B cell (primary cell): ENCODE data around the gene XYLT1. TPM values are rescaled to one million over a fixed set of nuclear protein-coding genes. Genes with fewer than 3 reads are reported as not detected.

Source experiments
- ATAC-seq: fragments of 200-7000 bp; cut with Tn5 transposase; one replicate; pipeline ENCODE4 v1.10.0; 2021; ENCODE audit warnings: low read depth, mild to moderate bottlenecking, moderate number of reproducible peaks, moderate library complexity
- CTCF ChIA-PET: fragments of 350-600 bp; sonication (Branson Sonifier 250); formaldehyde crosslinking; loops from one replicate; lab custom pipeline; 2021; ENCODE audit warnings: antibody characterized with exemption, inconsistent platforms; lab: Charles Lee
- POLR2A ChIA-PET: fragments of 350-600 bp; sonication (Branson Sonifier 250); formaldehyde crosslinking; loops from one replicate; lab custom pipeline; 2021; ENCODE audit warnings: antibody characterized with exemption; lab: Charles Lee
- DNase-seq: peaks from one replicate; pipeline ENCODE4 v3.0.0; 2013
- H2AFZ ChIP-seq: 2 replicates; pipeline ENCODE4 v1.6.1; 2012; ENCODE audit warnings: mild to moderate bottlenecking, low read depth, low read length; ENCODE audit not compliant: insufficient read depth, poor library complexity, severe bottlenecking
- H3K27ac ChIP-seq, 2 donors: 1 replicate in 1 of 2; 2 replicates in 1 of 2; pipeline ENCODE4 v1.5.1; 2012 to 2013; ENCODE audit warnings: low read length in 2 of 2, mild to moderate bottlenecking in 2 of 2, moderate library complexity in 1 of 2
- H3K27me3 ChIP-seq, 4 experiments: fragments of 200-600 bp in 1 of 4; sonication (generic) in 1 of 4; replicated peaks in 1 of 4; 1 replicate in 2 of 4; 2 replicates in 2 of 4; pipeline versions ENCODE4 v1.6.1 to v1.7.0; 2013 to 2016; ENCODE audit warnings: low read length in 3 of 4, mild to moderate bottlenecking in 2 of 4, mixed read lengths in 1 of 4, moderate library complexity in 1 of 4; ENCODE audit not compliant: insufficient read depth in 4 of 4, control insufficient read depth in 3 of 4; ENCODE audit errors: control extremely low read depth in 1 of 4
- H3K36me3 ChIP-seq, 2 experiments: replicated peaks in 1 of 2; 1 replicate in 1 of 2; 2 replicates in 1 of 2; pipeline versions ENCODE4 v1.6.1 to v1.7.1; 2013; ENCODE audit warnings: low read length in 1 of 2; ENCODE audit not compliant: insufficient read depth in 2 of 2, control insufficient read depth in 1 of 2; ENCODE audit errors: control extremely low read depth in 1 of 2, extremely low read depth in 1 of 2
- H3K4me1 ChIP-seq, 2 donors: fragments of 200-600 bp in 1 of 2; sonication (generic) in 1 of 2; 1 replicate in 1 of 2; 2 replicates in 1 of 2; pipeline versions ENCODE4 v1.5.1 to v1.6.1; 2013 to 2017; ENCODE audit warnings: low read length in 2 of 2; ENCODE audit not compliant: control insufficient read depth in 2 of 2, insufficient read depth in 2 of 2
- H3K4me2 ChIP-seq: replicated peaks from 2 replicates; pipeline ENCODE3; 2012; ENCODE audit warnings: mild to moderate bottlenecking, low read depth, low read length; ENCODE audit not compliant: poor library complexity, severe bottlenecking
- H3K4me3 ChIP-seq, 5 experiments: fragments of 200-600 bp in 1 of 5; sonication (generic) in 1 of 5; 1 replicate in 3 of 5; 2 replicates in 2 of 5; pipeline versions ENCODE4 v1.5.1 to v1.7.0; 2011 to 2016; ENCODE audit warnings: low read length in 4 of 5, mild to moderate bottlenecking in 4 of 5, low read depth in 2 of 5, control low read depth in 1 of 5, moderate library complexity in 1 of 5; ENCODE audit not compliant: insufficient read depth in 1 of 5; ENCODE audit errors: control extremely low read depth in 1 of 5, extremely low read depth in 1 of 5
- H3K79me2 ChIP-seq: fragments of 200-600 bp; sonication (generic); one replicate; pipeline ENCODE4 v1.6.0; 2016; ENCODE audit warnings: low read length; ENCODE audit not compliant: control insufficient read depth, insufficient read depth
- H3K9ac ChIP-seq: fragments of 200-600 bp; sonication (generic); 2 replicates; pipeline ENCODE4 v1.6.1; 2017; ENCODE audit warnings: mild to moderate bottlenecking, low read length, moderate library complexity
- H3K9me3 ChIP-seq, 3 donors: one replicate each; pipeline versions ENCODE4 v1.6.1 to v1.7.1; 2013; ENCODE audit warnings: low read length in 2 of 3; ENCODE audit not compliant: control insufficient read depth in 2 of 3, insufficient read depth in 1 of 3; ENCODE audit errors: control extremely low read depth in 1 of 3
- H4K20me1 ChIP-seq: 2 replicates; pipeline ENCODE4 v1.6.0; 2012; ENCODE audit warnings: mild to moderate bottlenecking, low read length; ENCODE audit not compliant: insufficient read depth, control insufficient read depth, poor library complexity, severe bottlenecking
- H3K27ac Mint-ChIP-seq: one replicate; pipeline ENCODE4 v1.8.0; 2021; ENCODE audit warnings: mixed read lengths
- H3K27me3 Mint-ChIP-seq: one replicate; pipeline ENCODE4 v1.8.0; 2021; ENCODE audit warnings: mixed read lengths
- H3K4me1 Mint-ChIP-seq: one replicate; pipeline ENCODE4 v1.8.0; 2021; ENCODE audit warnings: mixed read lengths
- H3K4me3 Mint-ChIP-seq: one replicate; pipeline ENCODE4 v1.8.0; 2021; ENCODE audit warnings: mixed read lengths
- H3K9me3 Mint-ChIP-seq: one replicate; pipeline ENCODE4 v1.8.0; 2022; ENCODE audit warnings: mixed read lengths; ENCODE audit not compliant: insufficient read depth
- EZH2 ChIP-seq: IDR thresholded peaks from 2 replicates; pipeline ENCODE4 v1.6.1; 2012; ENCODE audit warnings: borderline replicate concordance, low read depth, mild to moderate bottlenecking, moderate library complexity, low read length; ENCODE audit not compliant: insufficient read depth, poor library complexity, severe bottlenecking
- WGBS: methylation state at CpG from one replicate; pipeline ENCODE4 v1.1.5; 2013; ENCODE audit warnings: missing lambda C conversion rate; ENCODE audit not compliant: insufficient coverage; 5-methylcytosine and 5-hydroxymethylcytosine counted together
- intact Hi-C: fragments of 100-400 bp; cut with micrococcal nuclease; formaldehyde crosslinking; loops from one replicate; pipeline ENCODE4 v1.10.0; 2022
- polyA plus RNA-seq: library from polyadenylated mRNA; depleted of rRNA; stranded (reverse); fragments of >200 nt; gene quantifications from 2 replicates; pipeline ENCODE4 v1.2.3, GENCODE V29; 2012
- total RNA-seq, 2 donors: library from RNA; stranded (reverse); fragments of 120-200 nt in 1 of 2; gene quantifications; 1 replicate in 1 of 2; 2 replicates in 1 of 2; pipeline versions ENCODE4 v1.2.3 to v1.2.4, GENCODE V29; 2013 to 2022
- TF ChIP-seq, protein P1 (sequence below): fragments of 200-600 bp; IDR thresholded peaks from one replicate; pipeline ENCODE4 v1.8.0; 2022; ENCODE audit warnings: antibody characterized with exemption, mild to moderate bottlenecking

Gene XYLT1
- total and polyA plus RNA-seq, 2 donors (not counting 1 experiment from before 2014, with no cell fraction given) = 8.7 to 59.6 TPM

DNA sequence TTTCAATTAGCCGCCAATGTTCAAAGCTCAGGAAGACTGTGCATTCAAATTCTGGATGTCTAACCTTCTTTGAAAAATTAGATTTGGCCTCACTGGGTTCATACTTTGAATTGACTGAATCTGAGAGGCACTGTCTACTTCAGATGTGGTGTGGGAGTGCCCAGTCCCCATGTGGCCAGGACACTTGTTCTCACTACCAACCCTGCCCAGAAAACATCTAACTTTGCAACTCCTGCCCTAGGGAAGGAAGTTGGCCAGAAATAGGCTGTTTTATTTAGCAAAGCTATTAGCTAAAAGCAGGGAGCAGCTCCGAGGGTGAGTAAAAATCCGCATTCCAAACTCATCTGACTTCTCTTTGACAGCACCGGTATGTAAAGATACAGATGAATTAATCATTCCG, 86.3 kb downstream of the XYLT1 start:
- Mint-ChIP-seq H3K4me1 (peaks cover 44% of the 10 kb centered on the region), H3K27me3 (no peaks in the 10 kb centered on the region), H3K27ac (no peak overlapping the region), H3K9me3 (no peaks in the 10 kb centered on the region), H3K4me3 (no peak overlapping the region)
- Histone ChIP-seq H3K27me3 (no peaks in the 10 kb centered on the region), H3K9me3 (no peaks in the 10 kb centered on the region), H3K36me3 (peaks cover 0 to 4% of the 10 kb centered on the region in 2 experiments), H3K27ac (no peak overlapping the region), H3K9ac (no peak overlapping the region), H4K20me1 (no peaks in the 10 kb centered on the region), H3K79me2 (peaks cover 87% of the 10 kb centered on the region), H3K4me2 (no peak overlapping the region), H3K4me1 (peaks cover 26 to 47% of the 10 kb centered on the region in 2 donors), H3K4me3 (no peak overlapping the region), H2AFZ (no peak overlapping the region)
- CTCF ChIA-PET = interaction anchor here (1.4 kb wide), 1 partner anchor 38 kb away, joined by 4 read pairs; no protein-coding TSS in a partner anchor
- POLR2A ChIA-PET = no interaction called here
- intact Hi-C loops = no loop called here
- WGBS = no CpG with 5 or more reads among the region's 5 CpGs
- TF ChIP-seq EZH2 = no peak
- TF ChIP-seq, protein P1, sequence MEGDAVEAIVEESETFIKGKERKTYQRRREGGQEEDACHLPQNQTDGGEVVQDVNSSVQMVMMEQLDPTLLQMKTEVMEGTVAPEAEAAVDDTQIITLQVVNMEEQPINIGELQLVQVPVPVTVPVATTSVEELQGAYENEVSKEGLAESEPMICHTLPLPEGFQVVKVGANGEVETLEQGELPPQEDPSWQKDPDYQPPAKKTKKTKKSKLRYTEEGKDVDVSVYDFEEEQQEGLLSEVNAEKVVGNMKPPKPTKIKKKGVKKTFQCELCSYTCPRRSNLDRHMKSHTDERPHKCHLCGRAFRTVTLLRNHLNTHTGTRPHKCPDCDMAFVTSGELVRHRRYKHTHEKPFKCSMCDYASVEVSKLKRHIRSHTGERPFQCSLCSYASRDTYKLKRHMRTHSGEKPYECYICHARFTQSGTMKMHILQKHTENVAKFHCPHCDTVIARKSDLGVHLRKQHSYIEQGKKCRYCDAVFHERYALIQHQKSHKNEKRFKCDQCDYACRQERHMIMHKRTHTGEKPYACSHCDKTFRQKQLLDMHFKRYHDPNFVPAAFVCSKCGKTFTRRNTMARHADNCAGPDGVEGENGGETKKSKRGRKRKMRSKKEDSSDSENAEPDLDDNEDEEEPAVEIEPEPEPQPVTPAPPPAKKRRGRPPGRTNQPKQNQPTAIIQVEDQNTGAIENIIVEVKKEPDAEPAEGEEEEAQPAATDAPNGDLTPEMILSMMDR = no peak
- ATAC-seq = no peak
- DNase-seq = no peak

GRCh38 chr16:17382949-17383863, 87.6 kb downstream of the XYLT1 start:
- DNase-seq (no peak), ATAC-seq (no peak)
- Mint-ChIP-seq H3K4me3 (peak overlapping the region; percentile 36), H3K9me3 (no peaks in the 10 kb centered on the region), H3K27me3 (no peaks in the 10 kb centered on the region), H3K4me1 (peaks cover 50% of the 10 kb centered on the region), H3K27ac (peak overlapping the region; percentile 71)
- H3K4me3 ChIP-seq = no peak overlapping the region
- H2AFZ ChIP-seq = no peak overlapping the region
- peaks cover 39 to 60% of the 10 kb centered on the region in 2 donors for H3K4me1 ChIP-seq
- H3K9ac ChIP-seq = no peak overlapping the region
- intact Hi-C loops = no loop called here
- no peaks in the 10 kb centered on the region for H4K20me1 ChIP-seq
- TF ChIP-seq EZH2 = no peak
- TF ChIP-seq, protein P1 = no peak
- peaks cover 87% of the 10 kb centered on the region for H3K79me2 ChIP-seq
- H3K4me2 ChIP-seq = peak overlapping the region; percentile 27
- POLR2A ChIA-PET = no interaction called here
- H3K27me3 ChIP-seq = no peaks in the 10 kb centered on the region
- H3K36me3 ChIP-seq = peaks cover 0 to 4% of the 10 kb centered on the region in 2 experiments
- no peak overlapping the region for H3K27ac ChIP-seq
- WGBS = 17% methylated on average over 6 of the region's 14 CpGs
- H3K9me3 ChIP-seq = no peaks in the 10 kb centered on the region
- CTCF ChIA-PET = interaction anchor here (1.4 kb wide), 2 partner anchors 18 to 36 kb away, joined by 4 to 5 read pairs; no protein-coding TSS in a partner anchor
